Activated CD4-positive, alpha-beta T cell treated with anti-CD3 and anti-CD28 coated beads, Interleukin-2, Interleukin-4, amounts not matched to agents 100 ng/mL and 50 ng/mL, durations not matched to agents 16 hours and 8 hours (primary cell): ENCODE measurements around the gene KIAA1191.
"Not testable (repeated sequence)": the region's sequence is repeated elsewhere in the genome, so short reads cannot be mapped to it uniquely, and the experiment has no call there.

ENCODE experiments used
- DNase-seq: peaks from one replicate; pipeline ENCODE4 v3.0.0-alpha.2; 2020; ENCODE audit warnings: low spot score

The KIAA1191 gene

GRCh38 chr5:176361437-176362232 is at the start of gene KIAA1191:
TSS of gene KIAA1191 (minus strand) at chr5:176361764. CDS start at chr5:176359508, 2,256 bp downstream.
- peak; percentile 96 for DNase-seq

- DNase-seq: no peak
These were observed 49.1 kb upstream of the KIAA1191 start for GRCh38 chr5:176410486-176411180.

GRCh38 chr5:176409765-176410164 is 48.2 kb upstream of the KIAA1191 start:
- no peak for DNase-seq

- no peak for DNase-seq
These were observed 47.0 kb upstream of the KIAA1191 start for GRCh38 chr5:176408590-176408989.

- DNase-seq: not testable (repeated sequence)
These were observed 46.6 kb upstream of the KIAA1191 start for GRCh38 chr5:176408252-176408573.

- DNase-seq: no peak
These were observed 46.1 kb upstream of the KIAA1191 start for GRCh38 chr5:176407456-176408251.

- DNase-seq: no peak
These were observed 45.0 kb upstream of the KIAA1191 start for GRCh38 chr5:176406436-176407052.

GRCh38 chr5:176405656-176406435 is 44.3 kb upstream of the KIAA1191 start:
- DNase-seq: no peak

- DNase-seq: no peak
These were observed 40.0 kb upstream of the KIAA1191 start for GRCh38 chr5:176401281-176402205.

GRCh38 chr5:176400382-176401156 is 39.0 kb upstream of the KIAA1191 start:
- DNase-seq: no peak

- DNase-seq: no peak
These were observed 36.3 kb upstream of the KIAA1191 start for GRCh38 chr5:176397736-176398420.

- no peak for DNase-seq
These were observed 34.8 kb upstream of the KIAA1191 start for GRCh38 chr5:176396330-176396729.

- no peak for DNase-seq
These were observed 33.5 kb upstream of the KIAA1191 start for GRCh38 chr5:176394881-176395675.

GRCh38 chr5:176394096-176394495 is 32.5 kb upstream of the KIAA1191 start:
- DNase-seq: no peak

GRCh38 chr5:176392526-176392925 is 31.0 kb upstream of the KIAA1191 start:
- DNase-seq: no peak

GRCh38 chr5:176391999-176392398 is 30.4 kb upstream of the KIAA1191 start:
- no peak for DNase-seq

- DNase-seq: no peak
These were observed 29.9 kb upstream of the KIAA1191 start for GRCh38 chr5:176391479-176391878.
